Endometrial microvascular endothelial cells (primary cell): Measurements from ENCODE around the gene PRUNE2. TPM values are rescaled to one million over a fixed set of nuclear protein-coding genes. Genes with fewer than 3 reads are reported as not detected.
"Not testable (repeated sequence)": the region's sequence is repeated elsewhere in the genome, so short reads cannot be mapped to it uniquely, and the experiment has no call there.

ENCODE experiments used
- in situ Hi-C: cut with HindIII; loops from 2 replicates; pipeline ENCODE4 v1.10.0; 2017; ENCODE audit warnings: low sequenced_read_pairs, low pct_unique_long_range_greater_than_20kb; ENCODE audit errors: inconsistent ontology term
- total RNA-seq: library from RNA; depleted of rRNA; stranded (reverse); fragments of >200 nt; gene quantifications from one replicate; pipeline ENCODE4 v1.2.3, GENCODE V29; 2015; ENCODE audit errors: inconsistent ontology term

The PRUNE2 gene
- total RNA-seq, 1 donor from 2014 or later = 10.8 TPM

- in situ Hi-C loops = no loop called here
These were observed 215.5 kb downstream of the PRUNE2 start for GRCh38 chr9:76690246-76690972.

- in situ Hi-C loops = no loop called here
These were observed 217.3 kb downstream of the PRUNE2 start for GRCh38 chr9:76688471-76689238.

GRCh38 chr9:76687861-76688391 lies 218.0 kb downstream of the PRUNE2 start:
- in situ Hi-C loops = no loop called here

- in situ Hi-C loops = no loop called here
These were observed 219.2 kb downstream of the PRUNE2 start for GRCh38 chr9:76686756-76687155.

GRCh38 chr9:76684213-76684612 lies 221.7 kb downstream of the PRUNE2 start:
- in situ Hi-C loops = no loop called here

GRCh38 chr9:76681556-76681955 lies 224.4 kb downstream of the PRUNE2 start:
- in situ Hi-C loops = no loop called here

- in situ Hi-C loops = no loop called here
These were observed 225.0 kb downstream of the PRUNE2 start for GRCh38 chr9:76680716-76681425.

GRCh38 chr9:76677481-76678055 lies 228.3 kb downstream of the PRUNE2 start:
- in situ Hi-C loops = no loop called here

- in situ Hi-C loops = no loop called here
These were observed 229.1 kb downstream of the PRUNE2 start for GRCh38 chr9:76676857-76677256.

- in situ Hi-C loops = no loop called here
These were observed 238.4 kb downstream of the PRUNE2 start for GRCh38 chr9:76667521-76667957.

GRCh38 chr9:76665966-76666365 lies 239.9 kb downstream of the PRUNE2 start:
- in situ Hi-C loops = not testable (repeated sequence)

- in situ Hi-C loops = no loop called here
These were observed 240.5 kb downstream of the PRUNE2 start for GRCh38 chr9:76665458-76665857.

GRCh38 chr9:76664120-76664519 lies 241.8 kb downstream of the PRUNE2 start:
- in situ Hi-C loops = no loop called here

GRCh38 chr9:76662476-76663281 lies 243.2 kb downstream of the PRUNE2 start:
- in situ Hi-C loops = no loop called here

GRCh38 chr9:76658510-76659231 lies 247.2 kb downstream of the PRUNE2 start:
- in situ Hi-C loops = no loop called here

GRCh38 chr9:76657265-76657664 lies 248.6 kb downstream of the PRUNE2 start:
- in situ Hi-C loops = no loop called here

- in situ Hi-C loops = no loop called here
These were observed 249.9 kb downstream of the PRUNE2 start for GRCh38 chr9:76655971-76656370.

- in situ Hi-C loops = no loop called here
These were observed 250.8 kb downstream of the PRUNE2 start for GRCh38 chr9:76655121-76655541.
